ENCODE results near the gene BAG5.

The BAG5 gene

DNA sequence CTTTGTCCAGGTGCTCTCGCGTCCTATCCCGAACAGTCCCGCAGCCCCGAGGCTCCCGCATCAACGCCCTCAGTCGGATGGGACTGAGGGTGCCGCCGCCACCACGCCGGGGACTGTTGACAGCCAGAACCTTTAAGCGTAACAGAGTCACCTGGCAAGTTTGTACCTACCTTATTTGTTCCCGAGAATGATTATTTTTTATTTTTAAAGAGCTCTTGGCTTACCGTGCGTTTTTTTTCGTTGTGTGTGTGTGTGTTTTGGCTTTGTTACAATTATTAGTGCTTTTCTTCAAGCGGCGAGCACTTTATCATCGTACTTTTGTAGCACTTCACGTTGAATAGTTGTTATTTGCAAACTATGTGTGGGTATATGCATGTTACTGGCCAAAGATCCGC, 766 bp upstream of the BAG5 start:
- H3K9ac ChIP-seq: peak overlapping the region; percentile 56; the same call in 1 of the 2 replicates
- H3K4me1 ChIP-seq (ENCODE audit: low read depth, poor library complexity, severe bottlenecking): peaks cover 18% of the 10 kb centered on the region
- no peak overlapping the region for H3K4me3 ChIP-seq (IDR thresholded peaks at IDR 0.05; ENCODE audit: insufficient read depth, low read depth, low read length)
- H4K20me1 ChIP-seq (ENCODE audit: insufficient read depth): no peaks in the 10 kb centered on the region
- H3K36me3 ChIP-seq (ENCODE audit: insufficient read depth): no peaks in the 10 kb centered on the region
- peak overlapping the region; percentile 76; the same call in 1 of the 2 replicates for H2AFZ ChIP-seq (ENCODE audit: low read depth)
- no peak overlapping the region; the same call in 1 of the 2 replicates for H3K27ac ChIP-seq
- peak overlapping the region; percentile 68 for H3K4me2 ChIP-seq
- TF ChIP-seq CTCF (conservative IDR thresholded peaks at IDR 0.05; ENCODE audit: low read depth, low read length): no peak
- H3K27me3 ChIP-seq (ENCODE audit: insufficient read depth, low read depth): no peaks in the 10 kb centered on the region
- H3K79me2 ChIP-seq (ENCODE audit: insufficient read depth, low read depth): peaks cover 49% of the 10 kb centered on the region

GRCh38 chr14:103562179-103562428, 353 bp downstream of the BAG5 start:
- no peaks in the 10 kb centered on the region for H4K20me1 ChIP-seq (ENCODE audit: insufficient read depth)
- TF ChIP-seq CTCF (conservative IDR thresholded peaks at IDR 0.05; ENCODE audit: low read depth, low read length): no peak
- no peaks in the 10 kb centered on the region for H3K27me3 ChIP-seq (ENCODE audit: insufficient read depth, low read depth)
- peak overlapping the region; percentile 68; the same call in 1 of the 2 replicates for H3K4me2 ChIP-seq
- peak overlapping the region; percentile 56 for H3K9ac ChIP-seq
- peak overlapping the region; percentile 76 for H2AFZ ChIP-seq (ENCODE audit: low read depth)
- H3K4me1 ChIP-seq (ENCODE audit: low read depth, poor library complexity, severe bottlenecking): peaks cover 18% of the 10 kb centered on the region
- peaks cover 49% of the 10 kb centered on the region for H3K79me2 ChIP-seq (ENCODE audit: insufficient read depth, low read depth)
- H3K27ac ChIP-seq: peak overlapping the region; percentile 73
- H3K4me3 ChIP-seq (IDR thresholded peaks at IDR 0.05; ENCODE audit: insufficient read depth, low read depth, low read length): no peak overlapping the region
- H3K36me3 ChIP-seq (ENCODE audit: insufficient read depth): no peaks in the 10 kb centered on the region

GRCh38 chr14:103561381-103562178, 877 bp downstream of the BAG5 start:
- peak overlapping the region; percentile 73; the same call in 1 of the 2 replicates for H3K27ac ChIP-seq
- H3K79me2 ChIP-seq (ENCODE audit: insufficient read depth, low read depth): peaks cover 49% of the 10 kb centered on the region
- no peaks in the 10 kb centered on the region for H4K20me1 ChIP-seq (ENCODE audit: insufficient read depth)
- H3K36me3 ChIP-seq (ENCODE audit: insufficient read depth): no peaks in the 10 kb centered on the region
- H3K4me1 ChIP-seq (ENCODE audit: low read depth, poor library complexity, severe bottlenecking): peaks cover 18% of the 10 kb centered on the region
- TF ChIP-seq CTCF (conservative IDR thresholded peaks at IDR 0.05; ENCODE audit: low read depth, low read length): no peak
- H3K9ac ChIP-seq: peak overlapping the region; percentile 56
- H2AFZ ChIP-seq (ENCODE audit: low read depth): peak overlapping the region; percentile 76
- no peak overlapping the region for H3K4me3 ChIP-seq (IDR thresholded peaks at IDR 0.05; ENCODE audit: insufficient read depth, low read depth, low read length)
- no peaks in the 10 kb centered on the region for H3K27me3 ChIP-seq (ENCODE audit: insufficient read depth, low read depth)
- peak overlapping the region; percentile 68 for H3K4me2 ChIP-seq

GRCh38 chr14:103560691-103561090, 1.8 kb downstream of the BAG5 start:
- H3K27ac ChIP-seq: no peak overlapping the region
- H3K4me3 ChIP-seq (IDR thresholded peaks at IDR 0.05; ENCODE audit: insufficient read depth, low read depth, low read length): no peak overlapping the region
- H3K4me2 ChIP-seq: peak overlapping the region; percentile 68
- peaks cover 45% of the 10 kb centered on the region for H3K79me2 ChIP-seq (ENCODE audit: insufficient read depth, low read depth)
- no peak overlapping the region for H3K9ac ChIP-seq
- peaks cover 18% of the 10 kb centered on the region for H3K4me1 ChIP-seq (ENCODE audit: low read depth, poor library complexity, severe bottlenecking)
- H3K27me3 ChIP-seq (ENCODE audit: insufficient read depth, low read depth): no peaks in the 10 kb centered on the region
- H2AFZ ChIP-seq (ENCODE audit: low read depth): no peak overlapping the region
- no peaks in the 10 kb centered on the region for H4K20me1 ChIP-seq (ENCODE audit: insufficient read depth)
- no peaks in the 10 kb centered on the region for H3K36me3 ChIP-seq (ENCODE audit: insufficient read depth)
- TF ChIP-seq CTCF (conservative IDR thresholded peaks at IDR 0.05; ENCODE audit: low read depth, low read length): no peak

Data from KMS-11 (cell line).